ENCODE measurements around the gene C6orf47. TPM values are rescaled to one million over a fixed set of nuclear protein-coding genes. Genes with fewer than 3 reads are reported as not detected.
A peak's percentile ranks its signal among the peaks of the same experiment; 100 is the strongest.
"Not testable (repeated sequence)": the region's sequence is repeated elsewhere in the genome, so short reads cannot be mapped to it uniquely, and the experiment has no call there.

The C6orf47 gene
- total RNA-seq: 10 to 100 TPM; 22.2 to 34.9 (median 26.8) TPM

GRCh38 chr6:31660381-31661261, at the start of gene C6orf47:
Gene C6orf47, minus strand, starts transcription at chr6:31660778. Its CDS starts 831 bp downstream, at chr6:31659947.
- Histone ChIP-seq H3K4me3 (peak within 1 kb of the TSS; percentile 58 to 82 (median 76)), H3K9me3 (no peaks in the 10 kb centered on the region), H3K4me1 (peaks cover 34 to 40% of the 10 kb centered on the region in 2 donors), H3K27me3 (no peaks in the 10 kb centered on the region), H3K27ac (peak within 1 kb of the TSS; percentile 80 to 100 (median 87)), H3K36me3 (peaks cover 0 to 14% of the 10 kb centered on the region in 2 donors)
- TF ChIP-seq POLR2A (IDR thresholded peaks at IDR 0.05): peak; percentile 79 to 89
- TF ChIP-seq CTCF (IDR thresholded peaks at IDR 0.05 in 4 of 5, conservative IDR thresholded peaks at IDR 0.05 in 1 of 5): peak in 1 of 5 experiments; percentile 7
- in situ Hi-C loops (cut with MboI; ENCODE audit: low sequenced_read_pairs in 4 of 4) (loop anchor here in 2 of 4 donors (25.0 kb wide), 2 partner anchors 302 to 527 kb away; partner anchors contain the start of genes AGER (in 2 of the 2), AGPAT1 (in 2 of the 2), GPSM3 (in 2 of the 2) and PBX2 (in 2 of the 2)), intact Hi-C loops (cut with DNase I; ENCODE audit: low total_unique reads) (loop anchor here (1.0 to 5.0 kb wide), 2 partner anchors 8 to 1312 kb away; partner anchors contain the start of gene BAG6)
- peak; percentile 65 to 80 for DNase-seq
- ATAC-seq: peak; percentile 48 to 52

GRCh38 chr6:31709157-31709556, 48.6 kb upstream of the C6orf47 start:
- in situ Hi-C loops (cut with MboI; ENCODE audit: low sequenced_read_pairs in 4 of 4); H3K36me3 ChIP-seq; H3K4me1 ChIP-seq; H3K4me3 ChIP-seq; ATAC-seq; DNase-seq; H3K27me3 ChIP-seq; H3K9me3 ChIP-seq; intact Hi-C loops (cut with DNase I; ENCODE audit: low total_unique reads); H3K27ac ChIP-seq: not testable (repeated sequence)

GRCh38 chr6:31708224-31708623, 47.6 kb upstream of the C6orf47 start:
- Histone ChIP-seq H3K4me1 (peaks cover 3% of the 10 kb centered on the region in 2 donors), H3K27me3 (no peaks in the 10 kb centered on the region), H3K4me3 (no peak overlapping the region), H3K9me3 (no peaks in the 10 kb centered on the region), H3K36me3 (no peaks in the 10 kb centered on the region), H3K27ac (no peak overlapping the region)
- intact Hi-C loops (cut with DNase I; ENCODE audit: low total_unique reads): no loop called here
- no peak for DNase-seq
- no peak for ATAC-seq
- TF ChIP-seq POLR2A (IDR thresholded peaks at IDR 0.05): no peak
- TF ChIP-seq CTCF (IDR thresholded peaks at IDR 0.05 in 4 of 5, conservative IDR thresholded peaks at IDR 0.05 in 1 of 5): no peak
- in situ Hi-C loops (cut with MboI; ENCODE audit: low sequenced_read_pairs in 4 of 4): no loop called here

GRCh38 chr6:31707701-31708100, 47.1 kb upstream of the C6orf47 start:
- no peak overlapping the region for H3K4me3 ChIP-seq
- peaks cover 3% of the 10 kb centered on the region in 2 donors for H3K4me1 ChIP-seq
- ATAC-seq (no peak), DNase-seq (no peak)
- H3K27me3 ChIP-seq: no peaks in the 10 kb centered on the region
- in situ Hi-C loops (cut with MboI; ENCODE audit: low sequenced_read_pairs in 4 of 4): no loop called here
- H3K36me3 ChIP-seq: no peaks in the 10 kb centered on the region
- H3K9me3 ChIP-seq: no peaks in the 10 kb centered on the region
- no peak overlapping the region for H3K27ac ChIP-seq
- TF ChIP-seq CTCF (IDR thresholded peaks at IDR 0.05 in 4 of 5, conservative IDR thresholded peaks at IDR 0.05 in 1 of 5): no peak
- TF ChIP-seq POLR2A (IDR thresholded peaks at IDR 0.05): no peak
- intact Hi-C loops (cut with DNase I; ENCODE audit: low total_unique reads): no loop called here

- Histone ChIP-seq H3K27me3 (no peaks in the 10 kb centered on the region), H3K27ac (no peak within 1 kb of the TSS), H3K4me3 (no peak within 1 kb of the TSS), H3K9me3 (no peaks in the 10 kb centered on the region), H3K36me3 (no peaks in the 10 kb centered on the region), H3K4me1 (peaks cover 10% of the 10 kb centered on the region in 2 donors)
- no peak for ATAC-seq
- TF ChIP-seq POLR2A (IDR thresholded peaks at IDR 0.05) (no peak), CTCF (IDR thresholded peaks at IDR 0.05 in 4 of 5, conservative IDR thresholded peaks at IDR 0.05 in 1 of 5) (no peak)
- intact Hi-C loops (cut with DNase I; ENCODE audit: low total_unique reads): no loop called here
- no peak for DNase-seq
- in situ Hi-C loops (cut with MboI; ENCODE audit: low sequenced_read_pairs in 4 of 4): no loop called here
Measured at GRCh38 chr6:31706599-31706998, 46.0 kb upstream of the C6orf47 start, which contains the start of gene LY6G6F. Gene LY6G6F, plus strand, starts transcription at chr6:31706866. Its CDS starts 41 bp downstream, at chr6:31706907.

Measured in gastrocnemius medialis (tissue), 4 donors.